DLD1 (cell line): ENCODE data around the gene EPSTI1.

Experiments used
- in situ Hi-C: cut with HindIII; loops from 2 replicates; pipeline ENCODE4 v1.10.0; 2017; ENCODE audit warnings: low sequenced_read_pairs

The EPSTI1 gene

GRCh38 chr13:42977219-42977659, 14.8 kb downstream of the EPSTI1 start:
- in situ Hi-C loops, result no loop called here

GRCh38 chr13:42976066-42976465, 16.0 kb downstream of the EPSTI1 start:
- in situ Hi-C loops, result no loop called here

- in situ Hi-C loops, result no loop called here
Measured at GRCh38 chr13:42973581-42973980, 18.5 kb downstream of the EPSTI1 start.

- in situ Hi-C loops, result no loop called here
Measured at GRCh38 chr13:42971691-42972347, 20.2 kb downstream of the EPSTI1 start.

GRCh38 chr13:42970824-42971690, 21.0 kb downstream of the EPSTI1 start:
- in situ Hi-C loops, result no loop called here

GRCh38 chr13:42969565-42970172, 22.4 kb downstream of the EPSTI1 start:
- in situ Hi-C loops, result no loop called here

- in situ Hi-C loops, result no loop called here
Measured at GRCh38 chr13:42968906-42969305, 23.1 kb downstream of the EPSTI1 start.

- in situ Hi-C loops, result no loop called here
Measured at GRCh38 chr13:42967660-42968059, 24.4 kb downstream of the EPSTI1 start.

GRCh38 chr13:42965281-42965680, 26.8 kb downstream of the EPSTI1 start:
- in situ Hi-C loops, result no loop called here

GRCh38 chr13:42964761-42965161, 27.3 kb downstream of the EPSTI1 start:
- in situ Hi-C loops, result no loop called here

- in situ Hi-C loops, result no loop called here
Measured at GRCh38 chr13:42959615-42960014, 32.4 kb downstream of the EPSTI1 start.

GRCh38 chr13:42957881-42958280, 34.2 kb downstream of the EPSTI1 start:
- in situ Hi-C loops, result no loop called here

GRCh38 chr13:42950181-42950580, 41.9 kb downstream of the EPSTI1 start:
- in situ Hi-C loops, result no loop called here

- in situ Hi-C loops, result no loop called here
Measured at GRCh38 chr13:42947925-42948324, 44.1 kb downstream of the EPSTI1 start.

GRCh38 chr13:42946927-42947326, 45.1 kb downstream of the EPSTI1 start:
- in situ Hi-C loops, result no loop called here

- in situ Hi-C loops, result no loop called here
Measured at GRCh38 chr13:42929886-42930535, 62.0 kb downstream of the EPSTI1 start.

GRCh38 chr13:42926555-42926954, 65.5 kb downstream of the EPSTI1 start:
- in situ Hi-C loops, result no loop called here

GRCh38 chr13:42926043-42926442, 66.0 kb downstream of the EPSTI1 start:
- in situ Hi-C loops, result no loop called here

GRCh38 chr13:42925626-42926025, 66.4 kb downstream of the EPSTI1 start:
- in situ Hi-C loops, result no loop called here

GRCh38 chr13:42924344-42924743, 67.7 kb downstream of the EPSTI1 start:
- in situ Hi-C loops, result no loop called here

GRCh38 chr13:42907745-42908144, 84.3 kb downstream of the EPSTI1 start:
- in situ Hi-C loops, result no loop called here
